ENCODE results near the gene LANCL2. TPM values are rescaled to one million over a fixed set of nuclear protein-coding genes. Genes with fewer than 3 reads are reported as not detected.
"Not testable (repeated sequence)": the region's sequence is repeated elsewhere in the genome, so short reads cannot be mapped to it uniquely, and the experiment has no call there.

Gene LANCL2
- total and polyA plus RNA-seq, 2 donors from 2014 or later: 9.9 to 18.3 TPM

DNA sequence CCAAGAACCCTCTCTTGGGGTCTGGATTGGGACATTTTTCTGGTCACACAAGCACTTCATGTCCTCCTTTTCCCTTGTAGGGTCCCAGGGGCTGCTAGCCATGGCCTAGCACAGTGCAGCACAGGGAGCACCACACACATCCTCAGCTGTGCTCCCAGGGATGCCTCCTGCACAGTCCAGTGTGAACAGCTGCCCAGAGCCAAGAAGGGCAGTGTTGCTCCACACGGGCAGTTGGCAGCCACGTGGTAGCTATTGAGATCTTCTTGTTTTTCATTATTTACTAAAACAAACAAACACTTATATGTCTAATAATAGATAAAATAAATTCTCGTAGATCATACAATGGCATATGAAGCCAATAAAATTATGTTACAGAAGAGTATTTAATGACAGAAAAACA, 13.9 kb upstream of the LANCL2 start:
- TF ChIP-seq, protein P1, sequence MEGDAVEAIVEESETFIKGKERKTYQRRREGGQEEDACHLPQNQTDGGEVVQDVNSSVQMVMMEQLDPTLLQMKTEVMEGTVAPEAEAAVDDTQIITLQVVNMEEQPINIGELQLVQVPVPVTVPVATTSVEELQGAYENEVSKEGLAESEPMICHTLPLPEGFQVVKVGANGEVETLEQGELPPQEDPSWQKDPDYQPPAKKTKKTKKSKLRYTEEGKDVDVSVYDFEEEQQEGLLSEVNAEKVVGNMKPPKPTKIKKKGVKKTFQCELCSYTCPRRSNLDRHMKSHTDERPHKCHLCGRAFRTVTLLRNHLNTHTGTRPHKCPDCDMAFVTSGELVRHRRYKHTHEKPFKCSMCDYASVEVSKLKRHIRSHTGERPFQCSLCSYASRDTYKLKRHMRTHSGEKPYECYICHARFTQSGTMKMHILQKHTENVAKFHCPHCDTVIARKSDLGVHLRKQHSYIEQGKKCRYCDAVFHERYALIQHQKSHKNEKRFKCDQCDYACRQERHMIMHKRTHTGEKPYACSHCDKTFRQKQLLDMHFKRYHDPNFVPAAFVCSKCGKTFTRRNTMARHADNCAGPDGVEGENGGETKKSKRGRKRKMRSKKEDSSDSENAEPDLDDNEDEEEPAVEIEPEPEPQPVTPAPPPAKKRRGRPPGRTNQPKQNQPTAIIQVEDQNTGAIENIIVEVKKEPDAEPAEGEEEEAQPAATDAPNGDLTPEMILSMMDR (IDR thresholded peaks at IDR 0.05; ENCODE audit: borderline replicate concordance, extremely low read depth, insufficient read depth): no peak
- no peak overlapping the region for H3K9ac ChIP-seq (ENCODE audit: low read length in 3 of 3)
- no peak overlapping the region for H3K27ac ChIP-seq (ENCODE audit: low read depth in 2 of 2, low read length in 2 of 2)
- no peak for FAIRE-seq
- H3K36me3 ChIP-seq (ENCODE audit: control insufficient read depth in 2 of 3, insufficient read depth in 3 of 3, low read length in 3 of 3): no peaks in the 10 kb centered on the region
- H3K4me1 ChIP-seq (ENCODE audit: control insufficient read depth in 2 of 3, insufficient read depth in 2 of 3, low read depth in 1 of 3, low read length in 3 of 3): no peaks in the 10 kb centered on the region
- no peak overlapping the region for H3K4me3 ChIP-seq (ENCODE audit: low read length in 3 of 3)
- DNase-seq: no peak
- no peaks in the 10 kb centered on the region for H3K9me3 ChIP-seq (ENCODE audit: control insufficient read depth in 2 of 3, insufficient read depth in 1 of 3, low read length in 3 of 3)
- intact Hi-C loops (cut with DNase I): no loop called here
- H3K27me3 ChIP-seq (ENCODE audit: control insufficient read depth, insufficient read depth, low read length): no peaks in the 10 kb centered on the region

DNA sequence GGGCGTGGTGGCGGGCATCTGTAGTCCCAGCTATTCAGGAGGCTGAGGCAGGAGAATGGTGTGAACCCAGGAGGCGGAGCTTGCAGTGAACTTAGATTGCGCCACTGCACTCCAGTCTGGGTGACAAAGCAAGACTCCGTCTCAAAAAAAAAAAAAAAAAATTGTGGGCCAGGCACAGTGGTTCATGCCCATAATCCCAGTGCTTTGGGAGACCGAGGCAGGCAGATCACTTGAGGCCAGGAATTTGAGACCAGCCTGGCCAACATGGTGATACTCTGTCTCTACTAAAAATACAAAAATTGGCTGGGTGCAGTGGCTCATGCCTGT, 12.2 kb upstream of the LANCL2 start:
- FAIRE-seq; H3K27me3 ChIP-seq (ENCODE audit: control insufficient read depth, insufficient read depth, low read length); intact Hi-C loops (cut with DNase I); H3K4me3 ChIP-seq (ENCODE audit: low read length in 3 of 3); DNase-seq; H3K36me3 ChIP-seq (ENCODE audit: control insufficient read depth in 2 of 3, insufficient read depth in 3 of 3, low read length in 3 of 3); H3K9me3 ChIP-seq (ENCODE audit: control insufficient read depth in 2 of 3, insufficient read depth in 1 of 3, low read length in 3 of 3); H3K27ac ChIP-seq (ENCODE audit: low read depth in 2 of 2, low read length in 2 of 2); H3K4me1 ChIP-seq (ENCODE audit: control insufficient read depth in 2 of 3, insufficient read depth in 2 of 3, low read depth in 1 of 3, low read length in 3 of 3); H3K9ac ChIP-seq (ENCODE audit: low read length in 3 of 3): not testable (repeated sequence)

DNA sequence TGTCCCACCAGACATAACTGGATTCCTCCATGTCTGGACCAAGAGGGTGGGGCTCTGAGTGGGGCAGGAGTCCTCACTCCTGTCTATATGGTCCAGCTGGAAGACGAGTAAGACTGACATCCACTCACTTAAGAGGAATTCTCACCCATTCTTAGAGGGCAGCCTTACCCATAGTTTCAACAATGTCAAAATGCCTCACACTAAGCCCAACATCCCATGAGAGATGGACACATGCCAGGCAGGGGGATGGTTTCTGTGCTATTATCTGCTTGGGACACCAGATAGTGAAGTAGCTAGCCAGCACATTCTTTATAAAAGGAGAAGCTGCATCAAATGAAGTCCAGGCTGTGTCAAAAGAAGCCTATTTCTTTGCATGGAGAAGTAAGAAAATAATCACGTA, 4.7 kb upstream of the LANCL2 start:
- DNase-seq (no peak), FAIRE-seq (no peak)
- peaks cover 0 to 5% (median 0%) of the 10 kb centered on the region in 3 donors for H3K4me1 ChIP-seq (ENCODE audit: control insufficient read depth in 2 of 3, insufficient read depth in 2 of 3, low read depth in 1 of 3, low read length in 3 of 3)
- intact Hi-C loops (cut with DNase I): no loop called here
- H3K27ac ChIP-seq (ENCODE audit: low read depth in 2 of 2, low read length in 2 of 2): no peak overlapping the region
- H3K27me3 ChIP-seq (ENCODE audit: control insufficient read depth, insufficient read depth, low read length): no peaks in the 10 kb centered on the region
- no peaks in the 10 kb centered on the region for H3K36me3 ChIP-seq (ENCODE audit: control insufficient read depth in 2 of 3, insufficient read depth in 3 of 3, low read length in 3 of 3)
- no peaks in the 10 kb centered on the region for H3K9me3 ChIP-seq (ENCODE audit: control insufficient read depth in 2 of 3, insufficient read depth in 1 of 3, low read length in 3 of 3)
- H3K4me3 ChIP-seq (ENCODE audit: low read length in 3 of 3): no peak overlapping the region
- TF ChIP-seq, protein P1 (IDR thresholded peaks at IDR 0.05; ENCODE audit: borderline replicate concordance, extremely low read depth, insufficient read depth): no peak
- no peak overlapping the region for H3K9ac ChIP-seq (ENCODE audit: low read length in 3 of 3)

DNA sequence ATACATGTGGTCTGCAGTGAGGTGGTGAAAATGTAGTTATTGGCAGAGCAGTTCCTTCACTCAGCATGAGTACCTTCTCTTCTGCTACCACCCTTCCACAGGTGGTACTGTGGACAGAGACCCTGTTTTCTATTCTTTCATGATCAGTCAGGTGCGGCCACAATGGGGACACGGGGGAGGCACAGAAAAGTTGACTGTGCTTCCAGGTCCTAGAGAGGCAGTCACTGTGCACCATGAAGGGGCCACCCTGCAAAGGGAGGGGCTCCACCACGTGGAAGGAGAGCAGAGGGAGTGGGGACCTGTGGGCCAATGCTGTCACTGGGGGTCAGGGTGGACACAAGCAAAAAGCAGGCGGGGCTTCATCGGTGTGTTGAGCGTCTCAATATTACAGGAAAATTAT, 3.6 kb upstream of the LANCL2 start:
- Histone ChIP-seq H3K4me3 (ENCODE audit: low read length in 3 of 3) (no peak overlapping the region), H3K36me3 (ENCODE audit: control insufficient read depth in 2 of 3, insufficient read depth in 3 of 3, low read length in 3 of 3) (no peaks in the 10 kb centered on the region), H3K27ac (ENCODE audit: low read depth in 2 of 2, low read length in 2 of 2) (no peak overlapping the region), H3K9me3 (ENCODE audit: control insufficient read depth in 2 of 3, insufficient read depth in 1 of 3, low read length in 3 of 3) (no peaks in the 10 kb centered on the region), H3K27me3 (ENCODE audit: control insufficient read depth, insufficient read depth, low read length) (no peaks in the 10 kb centered on the region), H3K9ac (ENCODE audit: low read length in 3 of 3) (no peak overlapping the region), H3K4me1 (ENCODE audit: control insufficient read depth in 2 of 3, insufficient read depth in 2 of 3, low read depth in 1 of 3, low read length in 3 of 3) (peaks cover 0 to 6% (median 0%) of the 10 kb centered on the region in 3 donors)
- FAIRE-seq (no peak), DNase-seq (no peak)
- intact Hi-C loops (cut with DNase I): no loop called here
- TF ChIP-seq, protein P1 (IDR thresholded peaks at IDR 0.05; ENCODE audit: borderline replicate concordance, extremely low read depth, insufficient read depth): no peak
